Measurements from ENCODE around the gene ALG11.

ALG11 gene

DNA sequence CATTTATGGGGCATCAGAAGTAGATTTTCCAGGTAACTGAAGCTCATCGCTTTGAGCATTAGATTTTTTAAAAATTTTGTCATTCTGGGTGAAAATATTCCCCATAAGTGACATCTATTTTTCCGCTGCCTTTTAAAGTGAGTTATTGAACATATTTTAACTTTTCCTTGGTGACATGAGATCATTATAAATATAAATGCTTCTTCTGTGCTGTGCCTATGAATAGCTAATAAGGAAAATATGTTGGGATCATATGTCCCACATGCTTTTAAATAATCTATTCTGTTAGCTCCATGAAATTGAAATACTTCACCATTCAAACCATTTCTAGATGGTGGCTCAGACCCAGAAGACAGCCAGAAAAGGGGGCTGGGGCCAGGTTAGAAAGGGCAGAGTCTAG lies 15.0 kb upstream of the ALG11 start:
- no peak for DNase-seq

GRCh38 chr13:51997641-51998330 lies 14.4 kb upstream of the ALG11 start:
- no peak for DNase-seq

GRCh38 chr13:51998723-51999509 lies 13.3 kb upstream of the ALG11 start:
- DNase-seq = no peak

DNA sequence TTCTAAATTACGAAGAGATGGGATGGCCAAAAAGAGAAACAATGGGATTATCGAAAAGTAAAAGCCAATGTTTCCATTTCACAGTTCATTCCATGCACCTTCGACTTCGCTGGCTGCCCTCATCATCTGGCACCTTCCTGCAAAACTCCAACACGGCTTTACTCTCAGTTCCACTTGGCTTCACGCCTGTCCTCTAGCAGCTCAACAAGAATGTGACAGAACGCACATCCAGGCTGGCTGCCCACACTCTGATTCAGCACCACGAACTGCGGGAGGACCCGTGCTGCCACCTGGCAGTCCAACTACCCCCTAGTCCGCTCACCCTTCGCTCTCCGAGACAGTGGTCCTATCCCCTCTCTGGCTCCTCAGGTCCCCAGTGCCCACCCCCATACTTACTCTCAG lies 12.7 kb upstream of the ALG11 start:
- peak in 28 of 56 donors; percentile 7 to 62 (median 26) for DNase-seq

DNA sequence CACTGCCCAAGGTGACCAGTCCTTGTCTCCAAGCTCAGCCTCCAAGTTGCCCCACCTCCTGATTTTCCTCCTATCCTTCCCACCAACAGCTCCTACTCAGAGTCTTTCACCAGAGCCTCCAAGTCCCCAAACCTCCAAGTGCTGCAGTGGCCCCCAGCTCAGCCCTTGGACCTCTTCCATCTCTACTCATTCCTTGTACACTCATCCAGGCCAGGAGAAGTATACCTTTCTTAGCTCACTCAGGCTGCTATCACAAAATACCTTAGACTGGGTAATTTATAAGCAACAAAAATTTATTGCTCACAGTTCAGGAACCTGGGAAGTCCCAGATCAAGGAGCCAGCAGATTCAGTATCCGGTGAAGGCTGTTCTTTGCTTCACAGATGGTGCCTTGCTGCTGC lies 12.3 kb upstream of the ALG11 start:
- DNase-seq = no peak

DNA sequence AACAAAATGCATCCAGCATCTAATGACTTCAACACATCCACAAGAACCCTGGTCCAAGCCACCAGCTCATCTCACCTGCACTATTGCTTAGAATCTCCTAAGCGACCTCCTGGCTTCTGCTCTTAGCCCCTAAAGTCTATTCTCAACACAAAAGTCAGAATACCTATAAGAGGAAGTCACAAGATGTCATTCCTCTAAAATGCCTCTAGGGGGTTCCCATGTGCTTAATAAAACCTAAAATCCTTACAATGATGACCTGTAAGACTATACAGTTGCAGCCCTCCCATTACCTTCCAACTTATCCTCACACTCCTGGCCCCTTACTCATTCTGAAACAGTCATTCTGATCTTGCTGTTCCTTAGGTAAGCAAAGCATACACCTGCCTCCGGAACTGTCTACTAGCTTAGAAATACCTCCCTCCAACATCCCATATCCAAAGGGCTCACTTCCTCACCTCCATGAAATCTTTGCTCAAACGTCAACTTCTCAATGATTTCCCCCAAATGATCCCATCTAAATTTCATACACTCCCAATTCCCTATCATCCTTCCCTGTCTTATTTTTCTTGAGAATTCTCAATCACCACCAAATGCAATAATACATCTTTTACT lies 11.0 kb upstream of the ALG11 start:
- no peak for DNase-seq

DNA sequence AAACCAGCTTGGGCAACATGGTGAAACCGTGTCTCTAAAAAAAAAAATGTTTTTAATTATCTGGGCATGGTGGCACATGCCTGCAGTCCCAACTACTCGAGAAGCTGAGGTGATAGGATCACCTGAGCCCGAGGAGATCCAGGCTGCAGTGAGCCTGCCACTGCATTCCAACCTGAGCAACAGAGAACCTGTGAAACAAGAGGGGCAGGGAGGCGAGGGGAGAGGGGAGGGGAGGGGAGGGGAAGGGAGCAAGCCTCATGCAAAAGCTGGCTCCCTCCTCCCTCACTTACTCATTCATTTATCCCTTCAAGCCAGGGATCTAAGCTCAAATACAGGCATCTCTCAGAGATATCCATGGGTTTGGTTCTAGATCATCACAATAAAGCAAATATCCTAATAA lies 9.8 kb upstream of the ALG11 start:
- DNase-seq = no peak

- DNase-seq = no peak
These were observed 8.7 kb upstream of the ALG11 start for GRCh38 chr13:52003541-52003940.

- DNase-seq = no peak
These were observed 7.6 kb upstream of the ALG11 start for GRCh38 chr13:52004511-52005170.

DNA sequence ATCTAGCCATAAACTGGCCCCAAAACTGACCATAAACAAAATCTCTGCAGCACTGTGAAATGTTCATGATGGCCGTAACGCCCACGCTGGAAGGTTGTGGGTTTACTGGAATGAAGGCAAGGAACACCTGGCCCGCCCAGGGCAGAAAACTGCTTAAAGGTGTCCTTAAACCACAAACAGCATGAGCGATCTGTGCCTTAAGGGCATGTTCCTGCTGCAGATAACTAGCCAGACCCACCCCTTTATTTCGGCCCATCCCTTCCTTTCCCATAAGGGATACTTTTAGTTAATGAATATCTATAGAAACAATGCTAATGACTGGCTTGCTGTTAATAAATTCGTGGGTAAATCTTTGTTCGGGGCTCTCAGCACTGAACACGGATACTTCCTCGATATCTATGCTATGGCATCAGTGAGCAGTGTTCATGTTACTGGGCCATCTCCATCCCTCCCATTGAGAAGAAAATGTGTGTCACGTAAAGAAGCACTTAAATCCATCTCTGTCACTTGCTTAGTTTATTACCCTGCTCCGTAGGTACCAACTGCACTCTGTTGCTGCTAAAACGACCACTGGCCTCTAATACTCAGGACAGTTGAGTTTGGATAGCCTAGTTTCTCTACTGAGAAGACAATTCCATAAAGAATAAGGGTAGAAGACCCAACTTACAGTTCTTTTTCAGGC lies 6.2 kb upstream of the ALG11 start:
- no peak for DNase-seq

- no peak for DNase-seq
These were observed 5.5 kb upstream of the ALG11 start for GRCh38 chr13:52006523-52007245.

DNA sequence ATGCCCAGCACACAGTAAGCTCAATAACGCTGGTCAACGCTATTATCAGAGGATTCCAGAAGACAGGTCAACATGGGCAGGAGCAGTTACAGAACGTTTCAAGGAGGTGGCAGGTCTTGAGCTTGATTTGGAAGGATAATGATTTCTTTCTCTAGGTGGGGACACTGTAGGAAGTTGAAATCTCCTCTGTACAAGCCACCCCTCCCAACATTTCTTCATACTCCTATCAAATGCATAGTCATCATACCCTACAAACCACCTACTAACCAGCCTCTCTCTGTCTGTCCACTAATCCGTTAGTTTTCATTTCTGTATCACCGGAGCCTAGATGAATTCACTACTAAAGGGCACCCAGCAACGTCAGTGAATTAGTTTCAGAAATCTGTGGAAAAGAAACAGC lies 2.3 kb upstream of the ALG11 start:
- no peak for DNase-seq

GRCh38 chr13:52010890-52011631 lies 1.1 kb upstream of the ALG11 start, which contains the start of gene ATP7B:
ATP7B (minus strand) TSS chr13:52011450; CDS start chr13:52011337, 113 bp downstream.
- peak in 9 of 56 donors; percentile 6 to 44 (median 29) for DNase-seq

DNA sequence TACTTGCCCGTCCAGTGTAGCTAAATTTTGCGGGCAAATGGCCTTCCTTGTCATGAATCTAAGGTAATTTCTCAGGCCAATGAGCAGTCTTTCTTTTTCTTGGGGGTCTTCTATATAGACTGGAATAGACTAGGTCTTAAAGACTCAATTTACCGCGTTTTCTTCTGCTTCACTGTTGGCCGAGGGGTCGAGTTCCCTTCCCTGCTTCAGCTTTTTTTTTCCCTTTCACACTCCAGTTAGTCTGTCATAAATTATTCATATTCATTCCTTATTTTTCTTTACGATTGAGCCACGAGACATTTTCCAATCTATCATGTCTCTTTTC lies 276 bp downstream of the ALG11 start:
- DNase-seq = no peak

GRCh38 chr13:52016296-52016695 lies 4.1 kb downstream of the ALG11 start:
- no peak for DNase-seq

DNA sequence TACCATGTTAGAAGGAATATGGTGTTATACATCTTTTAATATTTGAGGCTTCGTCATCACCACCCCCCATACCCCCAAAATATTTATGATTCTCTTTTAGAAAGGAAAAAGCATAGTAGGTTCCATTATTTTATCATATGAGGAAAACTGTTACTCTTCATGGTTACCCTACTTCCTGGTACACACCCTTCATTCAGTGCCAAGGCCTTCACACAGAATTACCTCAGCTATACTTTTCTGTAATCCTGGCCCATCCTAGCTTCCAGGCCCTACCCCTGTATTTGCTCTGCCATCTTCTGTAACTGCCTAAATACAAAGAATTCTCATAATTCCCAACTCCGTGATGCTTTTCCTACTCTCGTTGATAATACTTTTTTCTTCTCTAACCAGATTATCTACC lies 8.0 kb downstream of the ALG11 start:
- no peak for DNase-seq

GRCh38 chr13:52022356-52022755 lies 10.2 kb downstream of the ALG11 start:
- no peak for DNase-seq

DNA sequence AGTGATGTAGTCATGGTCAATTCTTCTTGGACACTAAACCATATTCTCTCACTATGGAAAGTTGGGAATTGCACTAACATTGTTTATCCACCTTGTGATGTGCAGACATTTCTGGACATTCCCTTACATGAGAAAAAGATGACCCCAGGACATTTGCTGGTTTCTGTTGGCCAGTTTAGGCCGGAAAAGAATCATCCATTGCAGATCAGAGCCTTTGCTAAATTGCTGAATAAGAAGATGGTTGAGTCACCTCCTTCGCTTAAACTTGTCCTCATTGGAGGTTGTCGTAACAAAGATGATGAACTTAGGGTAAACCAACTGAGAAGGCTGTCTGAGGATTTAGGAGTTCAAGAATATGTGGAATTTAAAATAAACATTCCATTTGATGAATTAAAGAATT lies 12.3 kb downstream of the ALG11 start, which contains the start of gene UTP14C:
Gene UTP14C, plus strand, starts transcription at position 211 of the 400 bp plus-strand sequence. CDS start 4,114 bp downstream, outside the sequence.
- no peak for DNase-seq

DNA sequence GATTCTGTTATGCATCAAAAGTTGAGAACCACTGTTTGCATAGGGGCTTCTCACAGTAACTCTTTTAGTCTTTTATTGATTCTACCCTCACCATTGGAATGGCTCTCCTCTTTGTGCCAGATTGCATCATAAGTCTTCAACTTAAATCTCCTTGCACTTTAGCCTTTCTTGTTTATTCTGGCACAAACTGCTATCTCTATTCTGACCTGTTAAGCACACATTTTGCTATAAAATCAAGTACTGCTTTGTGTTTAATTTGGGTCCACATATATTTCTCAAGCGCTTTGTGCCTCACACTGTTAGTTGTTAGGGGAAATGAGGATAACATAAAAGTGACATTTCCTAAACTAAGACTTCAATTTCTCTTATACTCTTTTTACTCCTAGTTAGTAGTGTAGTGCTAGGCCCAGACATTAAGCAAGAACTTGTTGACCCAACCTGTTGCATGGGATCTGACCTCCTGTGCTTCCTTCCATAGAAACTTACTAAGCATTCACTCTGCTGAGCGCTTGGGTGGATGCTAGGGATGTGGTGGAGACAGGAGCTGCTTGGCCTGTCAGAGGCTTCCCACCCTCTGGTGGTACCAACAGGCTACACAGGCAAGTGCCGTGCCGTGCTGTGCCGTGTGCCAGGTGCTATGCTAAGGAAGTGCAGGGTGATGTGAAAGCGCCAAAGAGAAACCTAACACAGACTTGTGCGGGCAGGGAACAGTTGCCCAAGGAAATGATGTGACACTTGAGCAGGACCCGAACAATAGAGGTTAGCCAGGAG lies 13.5 kb downstream of the ALG11 start:
- DNase-seq = no peak
